A673 (cell line): Measurements from ENCODE around the gene MEA1. TPM values are rescaled to one million over a fixed set of nuclear protein-coding genes. Genes with fewer than 3 reads are reported as not detected.

ENCODE experiments used
- BruUV-seq: library from RNA; stranded (reverse); fragments of 400-500 nt; replicated peaks from 2 replicates; lab custom pipeline; 2021; lab: Mats Ljungman, UMichigan
- CTCF ChIA-PET: fragments of 300-600 bp; sonication (Branson Sonifier 250); formaldehyde crosslinking; loops from one replicate; lab custom pipeline; 2022; ENCODE audit warnings: antibody characterized with exemption; lab: Charles Lee
- POLR2A ChIA-PET: fragments of 300-600 bp; sonication (Branson Sonifier 250); formaldehyde crosslinking; loops from one replicate; lab custom pipeline; 2022; ENCODE audit warnings: antibody characterized with exemption; ENCODE audit not compliant: low non-redundant PET; lab: Charles Lee
- DNase-seq: peaks from one replicate; pipeline ENCODE4 v3.0.0-alpha.2; 2015; ENCODE audit warnings: low spot score
- H3K27ac ChIP-seq: fragments of 200-600 bp; sonication (generic); 2 replicates; pipeline ENCODE4 v1.5.1; 2016; ENCODE audit warnings: mixed run types, low read depth, mild to moderate bottlenecking, mixed read lengths, antibody characterized with exemption, low read length; ENCODE audit not compliant: poor library complexity, severe bottlenecking
- H3K27me3 ChIP-seq: fragments of 200-600 bp; sonication (generic); replicated peaks from 2 replicates; pipeline ENCODE4 v1.6.1; 2017; ENCODE audit warnings: mixed run types, low read depth, mild to moderate bottlenecking, mixed read lengths, antibody characterized with exemption, low read length; ENCODE audit not compliant: insufficient read depth, poor library complexity
- H3K36me3 ChIP-seq: fragments of 200-600 bp; sonication (generic); 2 replicates; pipeline ENCODE4 v1.6.1; 2016; ENCODE audit warnings: mixed run types, mild to moderate bottlenecking, mixed read lengths, antibody characterized with exemption, low read length; ENCODE audit not compliant: insufficient read depth, poor library complexity, severe bottlenecking
- H3K4me1 ChIP-seq: fragments of 200-600 bp; sonication (generic); 2 replicates; pipeline ENCODE4 v1.6.1; 2017; ENCODE audit warnings: mixed run types, mild to moderate bottlenecking, mixed read lengths, antibody characterized with exemption, low read length; ENCODE audit not compliant: insufficient read depth, poor library complexity, severe bottlenecking
- H3K4me3 ChIP-seq: fragments of 200-600 bp; sonication (generic); 2 replicates; pipeline ENCODE4 v1.5.1; 2016; ENCODE audit warnings: low read depth, mixed run types, mild to moderate bottlenecking, mixed read lengths, low read length; ENCODE audit not compliant: poor library complexity, severe bottlenecking
- H3K9me3 ChIP-seq: fragments of 200-600 bp; sonication (generic); 2 replicates; pipeline ENCODE4 v1.6.1; 2016; ENCODE audit warnings: mixed run types, low read depth, mild to moderate bottlenecking, mixed read lengths, antibody characterized with exemption, low read length; ENCODE audit not compliant: poor library complexity, severe bottlenecking
- CTCF ChIP-seq: fragments of 300-800, 200-600 bp; sonication (generic); conservative IDR thresholded peaks from 2 replicates; pipeline ENCODE4 v1.5.1; 2017; ENCODE audit warnings: low read depth, mild to moderate bottlenecking, antibody characterized with exemption, low read length, moderate library complexity, mixed read lengths
- EZH2 ChIP-seq: fragments of 200-600 bp; sonication (generic); IDR thresholded peaks from 2 replicates; pipeline ENCODE4 v1.6.1; 2017; ENCODE audit warnings: borderline replicate concordance, low read depth, mild to moderate bottlenecking, mixed read lengths, antibody characterized with exemption, low read length; ENCODE audit not compliant: poor library complexity, severe bottlenecking
- intact Hi-C: fragments of 100-400 bp; cut with micrococcal nuclease; formaldehyde crosslinking; loops from one replicate; pipeline ENCODE4 v1.10.0; 2022; ENCODE audit not compliant: unreplicated experiment
- total RNA-seq: library from RNA; stranded (reverse); gene quantifications from 2 replicates; pipeline ENCODE4 v1.2.3, GENCODE V29; 2021

The MEA1 gene
- total RNA-seq, 1 experiment from 2014 or later, result 125 TPM

- no peak for TF ChIP-seq CTCF
- TF ChIP-seq EZH2, result no peak
- intact Hi-C loops, result no loop called here
- H3K27me3 ChIP-seq, result no peaks in the 10 kb centered on the region
- ChIA-PET POLR2A (no interaction called here), CTCF (no interaction called here)
- H3K4me3 ChIP-seq, result no peak overlapping the region
- peaks cover 15% of the 10 kb centered on the region for H3K4me1 ChIP-seq
- no peak for DNase-seq
- H3K27ac ChIP-seq, result no peak overlapping the region
- TSS peak; percentile 5 for BruUV-seq
- H3K9me3 ChIP-seq, result no peaks in the 10 kb centered on the region
- H3K36me3 ChIP-seq, result peaks cover 58% of the 10 kb centered on the region
Measured at GRCh38 chr6:43024436-43024835, 10.7 kb upstream of the MEA1 start.

- Histone ChIP-seq H3K36me3 (peaks cover 55% of the 10 kb centered on the region), H3K27ac (peak within 1 kb of the TSS; percentile 76), H3K4me3 (peak within 1 kb of the TSS; percentile 93), H3K27me3 (no peaks in the 10 kb centered on the region), H3K9me3 (no peaks in the 10 kb centered on the region), H3K4me1 (peaks cover 15% of the 10 kb centered on the region)
- ChIA-PET POLR2A (interaction anchor here (0.6 to 0.7 kb wide), 3 partner anchors 42 to 1332 kb away, joined by 3 to 9 read pairs (median 7); partner anchors contain the start of gene PEX6), CTCF (no interaction called here)
- TSS peak; percentile 61 for BruUV-seq
- DNase-seq, result peak; percentile 88
- TF ChIP-seq EZH2 (no peak), CTCF (no peak)
- intact Hi-C loops, result no loop called here
Measured at GRCh38 chr6:43021270-43022047, 7.7 kb upstream of the MEA1 start, which contains the start of gene RRP36. TSS of gene RRP36 (plus strand) at chr6:43021623. CDS start at chr6:43021655, 32 bp downstream.

- Histone ChIP-seq H3K9me3 (no peaks in the 10 kb centered on the region), H3K27ac (peak overlapping the region; percentile 76), H3K36me3 (peaks cover 49% of the 10 kb centered on the region), H3K27me3 (no peaks in the 10 kb centered on the region), H3K4me1 (peaks cover 15% of the 10 kb centered on the region), H3K4me3 (peak overlapping the region; percentile 93)
- no TSS peak for BruUV-seq
- ChIA-PET POLR2A (interaction anchor here (0.6 to 0.7 kb wide), 3 partner anchors 42 to 1331 kb away, joined by 3 to 9 read pairs (median 7); partner anchors contain the start of gene PEX6), CTCF (no interaction called here)
- DNase-seq, result peak; percentile 56
- TF ChIP-seq EZH2, result no peak
- intact Hi-C loops, result no loop called here
Measured at GRCh38 chr6:43020847-43021246, 7.1 kb upstream of the MEA1 start.
